ENCODE results near the gene FBN1.

Gene FBN1

DNA sequence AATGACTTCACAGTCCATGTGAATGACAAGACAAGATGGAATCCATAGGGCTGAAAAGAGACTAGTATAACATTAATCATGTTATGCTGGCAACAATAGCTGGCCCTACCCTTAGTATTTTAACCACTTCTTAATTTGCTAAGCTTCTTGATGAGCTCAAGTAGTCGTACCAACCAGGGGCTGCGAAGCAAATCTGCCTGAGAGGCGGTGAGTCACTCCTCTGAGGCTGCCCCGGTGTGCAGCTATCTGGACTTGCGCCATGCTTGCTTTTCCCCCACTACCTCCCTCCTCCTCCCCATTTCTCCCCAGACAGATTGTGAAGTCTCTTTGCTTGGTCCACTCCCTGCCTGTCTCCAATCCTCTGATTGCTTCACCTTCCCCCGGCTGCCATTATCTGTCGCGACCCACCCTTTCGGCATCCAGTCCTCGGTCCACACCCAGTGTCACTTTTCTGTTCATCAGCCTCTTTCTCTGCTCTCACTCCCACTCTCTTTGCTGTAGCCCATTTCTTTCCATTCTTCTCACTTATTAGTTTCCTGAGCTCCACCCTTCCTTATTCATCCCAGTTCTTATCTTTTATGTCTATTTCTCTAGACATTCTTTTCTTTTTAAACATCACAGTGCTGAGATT lies 271.6 kb downstream of the FBN1 start:
- no peak for DNase-seq

DNA sequence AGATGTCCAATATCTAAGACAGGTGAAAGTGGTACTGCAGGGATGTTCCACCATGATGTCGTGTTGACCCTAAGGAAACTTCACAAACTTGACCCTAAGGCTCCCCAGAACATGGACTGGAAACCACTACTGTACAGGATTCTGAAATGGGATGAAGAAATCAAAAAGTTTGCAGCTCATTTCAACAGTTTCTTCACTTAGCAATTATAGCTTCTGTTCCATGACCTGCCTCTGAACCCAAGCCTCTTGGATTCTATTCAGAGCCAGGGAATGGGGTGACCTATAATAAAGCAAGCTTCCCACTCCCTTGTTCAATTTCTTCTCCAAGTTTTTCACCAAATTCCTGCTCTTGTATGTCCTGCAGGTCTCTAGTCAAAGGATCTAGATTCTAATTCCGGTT lies 273.5 kb downstream of the FBN1 start:
- no peak for DNase-seq

DNA sequence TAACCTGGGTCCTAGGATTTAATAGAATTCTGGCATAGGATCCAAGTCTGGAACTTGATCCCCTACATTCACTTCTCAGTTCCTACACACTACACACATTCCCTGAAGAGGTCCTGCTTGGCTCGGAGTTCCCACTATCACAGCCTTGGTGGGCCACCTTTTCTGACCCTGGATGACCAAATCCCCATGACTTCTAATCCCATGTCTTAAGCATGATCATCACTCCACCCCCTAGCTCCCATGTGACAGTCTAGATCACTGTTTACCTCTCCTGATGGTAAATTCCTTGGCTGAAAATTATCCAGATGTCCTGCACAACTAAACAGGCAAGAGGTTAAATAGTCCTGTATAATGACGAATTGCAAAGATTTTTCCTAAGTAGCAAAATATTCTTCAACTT lies 274.0 kb downstream of the FBN1 start:
- DNase-seq, result no peak

DNA sequence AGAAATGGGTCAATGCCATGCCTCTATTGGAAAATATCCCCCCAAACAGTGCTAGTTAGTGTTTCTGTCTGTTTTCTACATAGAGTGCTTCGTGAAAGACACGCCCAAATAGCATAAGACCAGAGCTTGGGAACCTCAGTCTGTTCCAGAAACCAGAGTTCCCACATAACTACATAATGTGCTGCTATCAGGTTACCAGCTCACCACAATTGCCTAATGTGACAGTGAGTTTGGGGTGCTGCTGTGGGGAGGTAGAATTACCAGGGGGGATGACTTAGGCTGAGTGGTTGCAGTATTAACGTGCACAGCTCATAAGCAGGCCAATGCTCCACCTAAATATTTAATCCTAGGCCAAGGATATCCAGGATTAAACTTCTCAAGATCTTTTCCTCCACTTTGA lies 275.0 kb downstream of the FBN1 start:
- DNase-seq, result no peak

DNA sequence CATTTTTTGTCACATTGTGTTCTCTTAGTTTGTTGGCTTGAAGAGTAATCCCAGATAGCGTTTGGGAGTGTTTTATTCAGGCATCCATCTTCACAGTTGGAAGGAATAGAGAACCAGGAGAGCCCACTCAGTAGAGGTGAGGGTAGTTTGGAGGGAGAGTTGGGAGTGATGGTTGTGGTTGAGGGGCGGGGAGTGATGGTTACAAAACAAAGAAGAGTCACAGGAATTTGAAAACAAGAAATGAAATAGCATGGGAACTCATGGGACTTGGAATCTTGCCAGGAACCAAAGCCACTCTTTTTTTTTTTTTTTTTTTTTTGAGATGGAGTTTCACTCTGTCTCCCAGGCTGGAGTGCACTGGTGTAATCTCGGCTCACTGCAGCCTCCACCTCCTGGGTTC lies 278.0 kb downstream of the FBN1 start:
- DNase-seq, result no peak

DNA sequence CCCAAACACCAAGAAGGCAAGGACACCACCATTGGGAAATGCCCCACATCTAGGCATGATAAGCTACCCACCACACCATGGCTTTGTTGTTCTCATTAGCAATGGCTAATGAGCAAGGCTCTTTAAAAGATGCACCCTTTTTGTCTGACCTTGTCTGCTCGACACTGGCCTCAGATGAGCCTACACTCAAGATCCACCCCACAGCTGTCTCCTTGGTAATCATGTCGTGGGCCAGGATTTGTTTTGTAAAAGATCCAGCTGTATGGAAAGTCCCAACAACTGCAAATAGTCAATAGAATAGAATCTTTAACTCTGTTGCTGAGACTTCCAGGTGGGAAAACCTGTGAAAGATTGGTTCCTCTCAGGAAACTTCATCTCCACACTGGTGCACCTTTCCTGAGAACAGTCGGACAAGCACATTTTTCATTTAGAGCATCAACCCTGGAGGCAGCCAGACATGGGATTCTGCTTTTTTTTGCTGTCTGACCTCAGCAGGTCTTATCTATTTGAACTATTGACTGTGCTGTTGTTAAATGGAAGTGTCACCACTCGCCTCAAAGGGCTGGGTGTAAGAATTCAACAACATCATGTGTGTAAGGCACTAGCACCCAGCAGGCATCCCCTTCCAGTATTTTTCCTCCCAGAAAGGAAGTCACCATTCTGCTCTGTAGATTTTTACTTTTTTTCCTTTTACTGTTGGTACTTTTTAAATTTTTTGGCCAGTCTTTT lies 278.8 kb downstream of the FBN1 start:
- DNase-seq, result no peak

DNA sequence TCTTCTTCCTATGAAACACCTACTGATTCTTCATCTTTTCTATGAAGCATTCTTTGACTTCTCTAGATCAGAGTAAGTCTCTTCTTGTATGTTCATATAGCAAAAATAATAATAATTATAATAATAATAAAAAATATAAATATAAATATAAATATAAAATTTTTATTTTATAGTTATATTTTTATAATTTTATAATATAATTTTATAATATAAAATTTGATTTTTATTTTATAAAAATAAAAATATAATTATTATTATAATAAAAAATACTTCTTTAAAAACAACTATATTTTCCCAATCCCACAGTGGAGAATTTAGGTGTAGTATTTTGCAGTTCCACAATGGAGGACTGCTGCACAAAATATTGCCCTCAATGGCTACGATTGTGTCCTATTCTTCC lies 279.9 kb downstream of the FBN1 start:
- DNase-seq, result no peak

DNA sequence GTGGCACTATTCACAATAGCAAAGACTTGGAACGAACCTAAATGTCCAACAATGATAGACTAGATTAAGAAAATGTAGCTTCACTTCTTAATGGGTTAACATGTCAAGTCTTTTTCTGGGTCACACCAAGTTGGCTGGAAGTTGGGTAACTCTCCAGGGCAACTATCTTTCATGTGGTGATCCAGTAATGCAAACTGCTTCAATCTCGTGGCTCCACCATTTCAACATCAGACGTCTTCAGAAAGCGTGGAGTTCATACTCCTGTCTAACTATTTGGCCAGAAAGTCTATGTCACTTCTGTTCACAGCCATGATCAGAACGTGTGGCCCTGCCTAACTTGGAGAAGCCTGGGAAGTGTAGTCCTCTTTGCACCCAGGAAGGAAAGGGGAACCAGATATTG lies 282.0 kb downstream of the FBN1 start:
- no peak for DNase-seq

DNA sequence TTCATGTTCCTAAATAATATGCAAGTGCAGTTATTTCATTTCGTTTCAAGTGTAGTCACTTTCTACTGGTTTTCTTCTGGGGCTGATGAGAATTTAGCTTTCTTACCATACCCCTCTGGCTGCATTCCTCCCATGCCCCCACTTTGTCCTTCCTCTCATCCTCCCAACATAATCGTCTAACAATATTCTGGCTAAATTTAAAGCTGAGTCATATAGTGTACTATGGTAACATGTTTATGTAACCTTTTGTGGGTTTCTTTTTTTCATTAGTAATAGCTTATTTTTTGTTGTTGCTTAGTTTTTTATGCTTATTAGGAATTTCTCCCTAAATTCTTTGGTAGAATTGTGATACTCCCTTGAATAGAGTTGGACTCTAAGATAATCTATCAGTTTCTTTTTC lies 283.8 kb downstream of the FBN1 start:
- no peak for DNase-seq

DNA sequence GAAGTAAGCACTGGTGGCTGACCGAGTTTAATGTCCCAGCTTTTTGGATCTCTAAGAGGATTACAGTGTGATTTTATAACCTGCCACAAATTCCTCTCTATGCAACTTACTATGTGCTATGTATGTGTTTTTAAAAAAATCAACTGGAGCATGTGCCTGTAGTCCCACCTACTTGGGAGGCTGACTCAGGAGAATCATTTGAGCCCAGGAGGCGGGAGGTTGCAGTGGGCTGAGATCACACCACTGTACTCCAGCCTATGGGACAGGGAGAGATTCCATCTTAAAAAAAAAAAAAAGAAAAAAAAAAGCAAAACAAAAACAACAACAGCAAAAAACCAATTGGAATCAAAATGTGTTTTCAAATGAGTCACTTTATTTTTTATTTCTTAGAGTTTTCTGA lies 284.7 kb downstream of the FBN1 start:
- no peak for DNase-seq
